Measurements from ENCODE around the gene HHAT.

Gene HHAT

DNA sequence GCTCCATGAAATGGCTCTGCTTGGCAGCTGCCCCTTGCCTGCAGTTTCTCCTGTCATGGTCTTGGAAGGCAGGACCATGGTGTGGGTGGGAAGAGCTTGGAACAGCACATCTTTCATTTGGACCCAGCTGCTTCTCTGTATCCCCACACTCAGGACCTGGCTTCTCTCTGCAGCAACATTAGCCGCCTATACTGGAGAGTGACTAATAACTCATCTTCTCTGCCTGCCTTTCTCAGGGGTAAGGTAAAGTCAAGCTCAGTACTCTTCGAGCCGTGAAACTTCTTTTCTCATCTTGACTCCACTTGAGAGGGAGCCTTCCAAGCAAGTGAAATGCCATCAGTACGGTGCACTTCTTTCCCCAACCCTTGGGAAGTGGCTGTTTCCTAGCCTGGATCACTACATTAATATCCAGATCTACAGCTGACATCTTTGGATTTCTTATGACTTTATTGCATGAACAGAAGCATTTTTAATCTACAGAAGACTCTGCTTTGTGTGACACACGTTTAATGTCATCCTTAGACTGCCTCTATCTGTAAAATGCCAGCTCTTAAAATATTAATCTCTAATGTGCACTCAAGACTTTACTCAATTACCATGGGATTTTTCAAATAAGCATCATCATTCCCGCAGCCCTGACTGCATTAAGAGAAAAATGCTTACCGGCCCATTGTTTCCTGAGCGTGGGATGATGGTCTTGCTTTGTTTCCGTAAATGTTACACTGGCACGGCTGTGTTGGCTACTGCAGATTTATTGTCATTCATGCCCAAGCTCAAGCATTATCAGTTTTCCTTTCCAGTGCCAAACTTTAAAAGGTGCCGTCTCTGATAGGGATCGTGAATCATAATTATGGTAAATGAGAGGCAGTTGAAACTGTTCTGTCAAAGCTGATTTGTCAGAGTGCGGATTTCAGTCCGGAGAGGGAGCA is 242.9 kb downstream of the HHAT start:
- H3K27ac Mint-ChIP-seq: no peak overlapping the region
- H3K9me3 Mint-ChIP-seq: no peaks in the 10 kb centered on the region
- no peak for DNase-seq
- ATAC-seq: no peak
- no peak overlapping the region for H3K4me3 Mint-ChIP-seq
- H3K4me1 Mint-ChIP-seq: no peaks in the 10 kb centered on the region
- no peaks in the 10 kb centered on the region for H3K27me3 Mint-ChIP-seq

DNA sequence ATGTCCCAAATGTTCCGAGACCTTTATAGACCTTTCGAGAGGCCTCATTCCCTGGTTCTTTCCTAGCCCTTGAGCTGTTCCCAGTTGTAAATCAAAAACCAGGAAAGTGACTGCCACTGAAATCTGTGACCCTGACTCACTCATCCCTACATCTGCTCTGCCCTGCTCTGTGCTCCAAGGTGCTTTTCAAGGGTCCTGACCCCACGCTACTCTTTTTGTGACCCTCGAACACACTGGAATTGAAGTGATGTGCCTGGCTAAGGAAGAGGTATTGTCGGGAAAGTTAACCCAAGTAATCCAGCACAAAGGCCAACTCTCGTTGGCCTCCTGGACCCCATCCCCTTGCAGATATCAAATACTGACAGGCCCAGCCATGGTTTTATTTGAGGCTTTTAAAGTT is 244.4 kb downstream of the HHAT start:
- no peaks in the 10 kb centered on the region for H3K27me3 Mint-ChIP-seq
- no peaks in the 10 kb centered on the region for H3K4me1 Mint-ChIP-seq
- H3K4me3 Mint-ChIP-seq: no peak overlapping the region
- no peaks in the 10 kb centered on the region for H3K9me3 Mint-ChIP-seq
- ATAC-seq (no peak), DNase-seq (no peak)
- no peak overlapping the region for H3K27ac Mint-ChIP-seq

- H3K9me3 Mint-ChIP-seq: no peaks in the 10 kb centered on the region
- DNase-seq (no peak), ATAC-seq (peak; percentile 44)
- H3K4me3 Mint-ChIP-seq: no peak overlapping the region
- H3K27ac Mint-ChIP-seq: no peak overlapping the region
- peaks cover 10% of the 10 kb centered on the region for H3K4me1 Mint-ChIP-seq
- H3K27me3 Mint-ChIP-seq: no peaks in the 10 kb centered on the region
These were observed 253.7 kb downstream of the HHAT start for GRCh38 chr1:210582205-210582970.

DNA sequence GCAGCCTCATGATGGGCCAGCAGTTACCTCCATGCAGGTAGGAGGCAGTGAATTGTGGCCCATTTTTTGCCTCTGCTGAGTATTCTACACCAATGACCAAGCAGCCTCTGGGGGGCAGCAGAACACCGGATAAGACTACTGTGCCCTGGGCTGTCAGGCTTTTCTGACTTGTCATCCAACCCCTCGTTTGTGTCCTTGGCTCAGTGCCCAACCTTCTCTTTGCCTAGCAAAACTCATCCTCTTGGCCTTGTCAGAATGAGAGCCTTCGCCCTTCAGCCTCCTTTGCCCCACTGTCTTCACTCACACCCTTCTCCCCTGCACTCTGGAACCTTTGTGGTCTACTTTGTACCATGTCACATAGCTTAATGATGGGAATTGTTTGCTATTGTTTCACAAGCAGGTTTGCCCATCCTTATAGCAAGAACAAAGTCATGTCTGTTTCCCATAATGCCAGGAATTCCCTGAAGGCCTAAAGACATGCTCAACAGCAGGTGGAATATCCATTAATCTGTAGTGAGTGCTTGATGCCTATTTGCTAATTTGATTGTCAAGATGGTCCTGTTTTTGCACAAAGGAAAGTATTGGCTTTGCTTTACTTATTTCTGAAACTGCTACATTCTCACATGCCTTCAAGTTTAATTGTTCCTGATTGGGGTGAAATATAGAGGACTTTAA is 255.9 kb downstream of the HHAT start:
- H3K4me1 Mint-ChIP-seq: peaks cover 10% of the 10 kb centered on the region
- peak; percentile 92 for ATAC-seq
- H3K4me3 Mint-ChIP-seq: no peak overlapping the region
- peak; percentile 62 to 75 for DNase-seq
- no peak overlapping the region for H3K27ac Mint-ChIP-seq
- H3K27me3 Mint-ChIP-seq: no peaks in the 10 kb centered on the region
- H3K9me3 Mint-ChIP-seq: no peaks in the 10 kb centered on the region

GRCh38 chr1:210586771-210587170 is 258.1 kb downstream of the HHAT start:
- ATAC-seq: no peak

DNA sequence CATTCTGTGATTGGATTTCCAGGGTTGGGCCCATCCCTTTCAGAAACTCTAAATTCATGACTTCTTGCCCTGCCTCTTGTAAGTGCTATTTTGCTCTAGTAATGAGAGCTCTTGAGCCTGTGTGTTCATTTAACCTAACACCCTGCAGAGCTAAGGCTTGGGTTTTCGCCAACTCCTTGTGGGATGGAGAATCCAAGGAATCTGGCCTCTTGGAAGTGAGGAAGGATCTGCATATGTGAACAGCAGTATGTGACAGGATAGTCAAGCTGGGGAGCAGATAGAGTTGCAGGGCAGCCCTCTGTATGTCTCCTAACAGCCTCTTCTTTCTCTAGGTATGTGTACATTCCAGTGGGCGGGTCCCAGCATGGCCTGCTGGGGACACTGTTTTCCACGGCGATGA is 258.9 kb downstream of the HHAT start:
- Mint-ChIP-seq H3K4me1 (peaks cover 2% of the 10 kb centered on the region), H3K27me3 (no peaks in the 10 kb centered on the region), H3K4me3 (no peak overlapping the region), H3K27ac (no peak overlapping the region), H3K9me3 (no peaks in the 10 kb centered on the region)
- DNase-seq (no peak), ATAC-seq (no peak)

More at GRCh38 chr1:210586771-210587170, 258.1 kb downstream of the HHAT start:
- H3K4me1 Mint-ChIP-seq: peaks cover 10% of the 10 kb centered on the region
- no peaks in the 10 kb centered on the region for H3K27me3 Mint-ChIP-seq
- H3K27ac Mint-ChIP-seq: no peak overlapping the region
- H3K4me3 Mint-ChIP-seq: no peak overlapping the region
- no peak for DNase-seq
- H3K9me3 Mint-ChIP-seq: no peaks in the 10 kb centered on the region

DNA sequence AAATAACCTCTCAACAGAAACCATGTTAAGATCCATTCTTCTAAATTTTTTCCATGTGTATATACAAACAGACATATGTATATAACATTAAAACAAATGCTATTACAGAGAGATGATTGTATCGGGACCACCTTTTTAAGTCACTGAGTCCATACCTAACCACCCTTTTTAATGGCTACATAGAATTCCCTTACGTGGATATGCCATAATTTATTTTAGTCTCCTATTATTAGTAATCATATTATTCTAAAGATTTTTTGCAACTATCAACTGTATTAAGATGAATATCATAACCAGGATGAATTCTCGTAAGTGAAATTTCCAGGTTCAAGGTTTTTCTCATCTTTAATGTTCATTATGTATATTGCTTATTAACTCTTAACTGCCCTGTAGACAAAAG is 259.7 kb downstream of the HHAT start:
- Mint-ChIP-seq H3K27ac (no peak overlapping the region), H3K27me3 (no peaks in the 10 kb centered on the region), H3K4me3 (no peak overlapping the region), H3K9me3 (no peaks in the 10 kb centered on the region), H3K4me1 (no peaks in the 10 kb centered on the region)
- ATAC-seq: no peak
- DNase-seq: no peak

- Mint-ChIP-seq H3K27ac (no peak overlapping the region), H3K4me1 (no peaks in the 10 kb centered on the region), H3K9me3 (no peaks in the 10 kb centered on the region), H3K27me3 (no peaks in the 10 kb centered on the region), H3K4me3 (no peak overlapping the region)
- ATAC-seq (no peak), DNase-seq (no peak)
These were observed 260.2 kb downstream of the HHAT start for GRCh38 chr1:210588946-210589345.

DNA sequence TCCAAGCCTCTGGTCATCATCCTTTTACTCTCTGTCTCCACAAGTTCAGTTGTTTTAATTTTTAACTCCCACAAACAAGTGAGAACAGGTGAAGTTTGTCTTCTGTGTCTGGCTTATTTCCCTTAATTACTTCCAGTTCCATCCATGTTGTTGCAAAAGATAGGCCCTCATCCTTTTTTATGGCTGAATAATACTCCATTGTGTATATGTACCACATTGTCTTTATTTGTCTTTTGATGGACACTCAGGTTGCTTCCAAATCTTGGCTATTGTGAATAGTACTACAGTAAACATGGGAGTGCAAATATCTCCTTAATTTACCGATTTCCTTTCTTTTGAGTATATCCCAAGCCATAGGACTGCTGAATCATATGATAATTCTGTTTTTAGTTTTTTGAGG is 262.5 kb downstream of the HHAT start:
- Mint-ChIP-seq H3K4me3 (no peak overlapping the region), H3K27me3 (no peaks in the 10 kb centered on the region)
- ATAC-seq: no peak

GRCh38 chr1:210594605-210595004 is 265.9 kb downstream of the HHAT start:
- ATAC-seq (no peak), DNase-seq (no peak)
- Mint-ChIP-seq H3K27me3 (no peaks in the 10 kb centered on the region), H3K9me3 (peaks cover 0 to 7% of the 10 kb centered on the region in 2 donors), H3K4me1 (no peaks in the 10 kb centered on the region), H3K27ac (no peak overlapping the region), H3K4me3 (no peak overlapping the region)

More for the DNA sequence above, 262.5 kb downstream of the HHAT start:
- no peak for DNase-seq
- Mint-ChIP-seq H3K9me3 (peaks cover 0 to under 1% of the 10 kb centered on the region in 2 donors), H3K4me1 (no peaks in the 10 kb centered on the region), H3K27ac (no peak overlapping the region)

DNA sequence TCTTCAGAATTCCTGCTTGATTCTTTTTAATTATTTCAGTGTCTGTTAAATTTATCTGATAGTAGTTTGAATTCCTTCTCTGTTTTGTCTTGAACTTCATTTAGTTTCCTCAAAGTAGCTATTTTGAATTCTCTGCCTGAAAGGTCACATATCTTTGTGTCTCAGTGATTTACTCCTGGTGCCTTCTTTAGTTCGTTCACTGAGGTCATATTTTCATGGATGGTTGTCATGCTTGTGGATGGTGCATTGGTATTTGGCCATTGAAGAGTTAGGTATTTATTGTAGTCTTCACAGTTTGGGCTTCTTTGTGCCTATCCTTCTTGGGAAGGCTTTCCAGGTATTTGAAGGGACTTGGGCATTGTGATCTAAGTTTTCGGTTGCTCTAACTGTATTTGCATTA is 267.9 kb downstream of the HHAT start:
- DNase-seq (no peak), ATAC-seq (no peak)
- Mint-ChIP-seq H3K9me3 (peaks cover 0 to 8% of the 10 kb centered on the region in 2 donors), H3K27me3 (no peaks in the 10 kb centered on the region), H3K4me3 (no peak overlapping the region), H3K4me1 (no peaks in the 10 kb centered on the region), H3K27ac (no peak overlapping the region)

GRCh38 chr1:210597555-210598134 is 268.9 kb downstream of the HHAT start:
- no peak for DNase-seq
- no peak overlapping the region for H3K4me3 Mint-ChIP-seq
- H3K27ac Mint-ChIP-seq: no peak overlapping the region
- no peak for ATAC-seq
- H3K27me3 Mint-ChIP-seq: no peaks in the 10 kb centered on the region
- H3K9me3 Mint-ChIP-seq: peaks cover 0 to 12% of the 10 kb centered on the region in 2 donors
- H3K4me1 Mint-ChIP-seq: no peaks in the 10 kb centered on the region

GRCh38 chr1:210598135-210598652 is 269.5 kb downstream of the HHAT start:
- Mint-ChIP-seq H3K4me1 (no peaks in the 10 kb centered on the region), H3K27me3 (no peaks in the 10 kb centered on the region), H3K27ac (no peak overlapping the region), H3K9me3 (peaks cover 0 to 12% of the 10 kb centered on the region in 2 donors), H3K4me3 (no peak overlapping the region)
- ATAC-seq (no peak), DNase-seq (no peak)

GRCh38 chr1:210600421-210601159 is 271.9 kb downstream of the HHAT start:
- Mint-ChIP-seq H3K9me3 (peaks cover 0 to 12% of the 10 kb centered on the region in 2 donors), H3K4me1 (no peaks in the 10 kb centered on the region), H3K27ac (no peak overlapping the region), H3K4me3 (no peak overlapping the region), H3K27me3 (no peaks in the 10 kb centered on the region)
- no peak for ATAC-seq
- DNase-seq: no peak

DNA sequence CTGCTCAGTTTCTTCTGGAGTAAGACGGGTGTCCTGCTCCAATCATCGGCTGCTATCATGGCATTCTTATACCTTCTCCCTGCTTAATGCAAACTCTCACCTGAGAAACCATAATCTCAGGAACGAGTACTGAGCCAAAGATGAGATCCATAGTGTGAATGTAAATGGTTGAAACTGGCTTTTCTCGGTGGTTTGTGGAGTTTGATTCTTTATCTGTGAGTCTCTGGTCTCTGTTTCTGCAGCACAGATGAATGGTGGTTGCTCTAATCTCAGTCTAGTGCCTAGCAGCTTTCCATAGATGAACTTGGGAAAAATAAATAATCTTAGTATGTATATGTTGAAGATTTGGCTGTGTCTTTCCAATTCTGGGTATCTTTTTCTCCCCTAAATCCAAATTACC is 274.4 kb downstream of the HHAT start:
- Mint-ChIP-seq H3K4me3 (no peak overlapping the region), H3K9me3 (peaks cover 5 to 13% of the 10 kb centered on the region in 2 donors), H3K27ac (no peak overlapping the region), H3K27me3 (no peaks in the 10 kb centered on the region), H3K4me1 (no peaks in the 10 kb centered on the region)
- no peak for DNase-seq
- ATAC-seq: no peak

All from stimulated activated naive CD8-positive, alpha-beta T cell treated with anti-CD3 and anti-CD28 coated beads, Interleukin-15, amount 100 ng/mL, for 72 hours (primary cell).